ENCODE data around the gene HS3ST3B1.

The HS3ST3B1 gene

DNA sequence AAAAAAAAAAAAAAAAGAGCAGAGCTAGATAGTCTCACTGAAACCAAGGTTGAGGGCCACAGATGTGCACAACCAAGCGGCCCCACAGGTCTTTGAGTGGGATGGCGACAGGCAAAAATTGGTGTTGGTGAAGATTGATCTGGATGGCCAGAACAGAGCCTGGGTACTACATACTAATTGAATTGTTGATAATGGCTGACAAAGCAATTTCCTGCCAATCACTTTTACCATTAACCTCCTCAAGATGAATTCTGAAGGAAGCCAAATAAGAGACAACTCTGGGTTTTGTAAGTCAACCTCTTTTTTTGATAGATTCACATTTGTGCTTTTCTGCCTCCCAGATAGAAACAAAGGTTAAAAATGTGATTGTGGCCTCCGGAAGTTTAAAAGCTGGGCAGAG is 19.4 kb upstream of the HS3ST3B1 start (continued):
- TF ChIP-seq ZNF530 (tag by site-specific recombination; IDR thresholded peaks at IDR 0.05; ENCODE audit: low read depth) (no peak), ZNF510 (tag by site-specific recombination; IDR thresholded peaks at IDR 0.05; ENCODE audit: insufficient replicate concordance) (no peak), ZNF239 (tag by site-specific recombination; IDR thresholded peaks at IDR 0.05) (no peak), ZNF830 (tag by site-specific recombination; IDR thresholded peaks at IDR 0.05; ENCODE audit: low read depth) (no peak), ZNF560 (tag by site-specific recombination; IDR thresholded peaks at IDR 0.05; ENCODE audit: borderline replicate concordance) (no peak)

DNA sequence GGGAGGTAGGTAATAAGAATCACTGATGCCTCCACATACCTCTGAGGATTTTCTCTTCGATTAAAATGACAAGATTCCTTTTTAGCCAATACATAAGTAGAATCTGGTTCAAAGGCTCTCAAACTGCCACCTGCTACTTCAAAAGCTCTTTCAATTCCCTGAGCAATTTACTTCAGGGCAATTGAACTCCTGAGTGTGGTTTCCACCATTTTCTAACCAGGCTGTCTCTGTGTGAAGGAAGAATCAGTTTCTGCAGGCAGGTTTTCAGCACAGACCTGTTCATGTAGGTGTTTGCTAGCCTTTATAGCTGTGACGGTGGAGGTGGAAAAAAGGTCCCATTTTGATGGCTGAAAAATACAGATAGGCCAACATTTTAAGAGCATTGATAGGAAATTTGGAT is 18.2 kb upstream of the HS3ST3B1 start:
- TF ChIP-seq ZNF580 (tag by site-specific recombination; IDR thresholded peaks at IDR 0.05) (no peak), SP3 (tag by site-specific recombination; IDR thresholded peaks at IDR 0.05) (no peak), ZNF747 (tag by site-specific recombination; IDR thresholded peaks at IDR 0.05) (no peak), ZNF16 (tag by site-specific recombination; IDR thresholded peaks at IDR 0.05; ENCODE audit: low read depth) (no peak), KLF10 (tag by site-specific recombination; IDR thresholded peaks at IDR 0.05) (no peak), ZNF518A (tag by site-specific recombination; conservative IDR thresholded peaks at IDR 0.05; ENCODE audit: low read depth) (no peak), ZSCAN30 (tag by site-specific recombination; IDR thresholded peaks at IDR 0.05) (no peak), ZNF274 (IDR thresholded peaks at IDR 0.05; ENCODE audit: low read length) (no peak), ZNF274 (tag by site-specific recombination; IDR thresholded peaks at IDR 0.05; ENCODE audit: borderline replicate concordance) (no peak)
- TF ChIP-seq, protein P1, sequence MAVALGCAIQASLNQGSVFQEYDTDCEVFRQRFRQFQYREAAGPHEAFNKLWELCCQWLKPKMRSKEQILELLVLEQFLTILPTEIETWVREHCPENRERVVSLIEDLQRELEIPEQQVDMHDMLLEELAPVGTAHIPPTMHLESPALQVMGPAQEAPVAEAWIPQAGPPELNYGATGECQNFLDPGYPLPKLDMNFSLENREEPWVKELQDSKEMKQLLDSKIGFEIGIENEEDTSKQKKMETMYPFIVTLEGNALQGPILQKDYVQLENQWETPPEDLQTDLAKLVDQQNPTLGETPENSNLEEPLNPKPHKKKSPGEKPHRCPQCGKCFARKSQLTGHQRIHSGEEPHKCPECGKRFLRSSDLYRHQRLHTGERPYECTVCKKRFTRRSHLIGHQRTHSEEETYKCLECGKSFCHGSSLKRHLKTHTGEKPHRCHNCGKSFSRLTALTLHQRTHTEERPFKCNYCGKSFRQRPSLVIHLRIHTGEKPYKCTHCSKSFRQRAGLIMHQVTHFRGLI (tag by site-specific recombination; IDR thresholded peaks at IDR 0.05), result no peak
- ChIA-PET POLR2A (no interaction called here), CTCF (interaction anchor here (0.7 kb wide), 1 partner anchor 11 kb away, joined by 3 read pairs; no protein-coding TSS in a partner anchor)
- Histone ChIP-seq H3K36me3 (ENCODE audit: control insufficient read depth in 2 of 2, insufficient read depth in 1 of 2, low read length in 2 of 2) (no peaks in the 10 kb centered on the region), H3K4me3 (ENCODE audit: low read depth, low read length) (no peak overlapping the region), H3K4me1 (ENCODE audit: control insufficient read depth, insufficient read depth, low read length) (no peaks in the 10 kb centered on the region), H3K27ac (ENCODE audit: extremely low read depth, low read depth, low read length) (no peak overlapping the region), H3K9me3 (ENCODE audit: control insufficient read depth, insufficient read depth, low read depth, low read length) (no peaks in the 10 kb centered on the region)

GRCh38 chr17:14289162-14289561 is 11.7 kb upstream of the HS3ST3B1 start:
- no peaks in the 10 kb centered on the region for H3K36me3 ChIP-seq (ENCODE audit: control insufficient read depth in 2 of 2, insufficient read depth in 1 of 2, low read length in 2 of 2)
- POLR2A ChIA-PET, result no interaction called here

More at GRCh38 chr17:14289162-14289561, 11.7 kb upstream of the HS3ST3B1 start:
- CTCF ChIA-PET, result no interaction called here
- H3K4me1 ChIP-seq (ENCODE audit: control insufficient read depth, insufficient read depth, low read length), result no peaks in the 10 kb centered on the region
- no peaks in the 10 kb centered on the region for H3K9me3 ChIP-seq (ENCODE audit: control insufficient read depth, insufficient read depth, low read depth, low read length)
- H3K4me3 ChIP-seq (ENCODE audit: low read depth, low read length), result no peak overlapping the region
- no peak for TF ChIP-seq ZNF223 (tag by site-specific recombination; IDR thresholded peaks at IDR 0.05)
- no peak for TF ChIP-seq ZNF132 (tag by site-specific recombination; IDR thresholded peaks at IDR 0.05; ENCODE audit: borderline replicate concordance)
- TF ChIP-seq ZNF157 (tag by site-specific recombination; IDR thresholded peaks at IDR 0.05), result no peak
- TF ChIP-seq, protein P1 (tag by site-specific recombination; IDR thresholded peaks at IDR 0.05), result peak; percentile 73
- TF ChIP-seq, protein P2, sequence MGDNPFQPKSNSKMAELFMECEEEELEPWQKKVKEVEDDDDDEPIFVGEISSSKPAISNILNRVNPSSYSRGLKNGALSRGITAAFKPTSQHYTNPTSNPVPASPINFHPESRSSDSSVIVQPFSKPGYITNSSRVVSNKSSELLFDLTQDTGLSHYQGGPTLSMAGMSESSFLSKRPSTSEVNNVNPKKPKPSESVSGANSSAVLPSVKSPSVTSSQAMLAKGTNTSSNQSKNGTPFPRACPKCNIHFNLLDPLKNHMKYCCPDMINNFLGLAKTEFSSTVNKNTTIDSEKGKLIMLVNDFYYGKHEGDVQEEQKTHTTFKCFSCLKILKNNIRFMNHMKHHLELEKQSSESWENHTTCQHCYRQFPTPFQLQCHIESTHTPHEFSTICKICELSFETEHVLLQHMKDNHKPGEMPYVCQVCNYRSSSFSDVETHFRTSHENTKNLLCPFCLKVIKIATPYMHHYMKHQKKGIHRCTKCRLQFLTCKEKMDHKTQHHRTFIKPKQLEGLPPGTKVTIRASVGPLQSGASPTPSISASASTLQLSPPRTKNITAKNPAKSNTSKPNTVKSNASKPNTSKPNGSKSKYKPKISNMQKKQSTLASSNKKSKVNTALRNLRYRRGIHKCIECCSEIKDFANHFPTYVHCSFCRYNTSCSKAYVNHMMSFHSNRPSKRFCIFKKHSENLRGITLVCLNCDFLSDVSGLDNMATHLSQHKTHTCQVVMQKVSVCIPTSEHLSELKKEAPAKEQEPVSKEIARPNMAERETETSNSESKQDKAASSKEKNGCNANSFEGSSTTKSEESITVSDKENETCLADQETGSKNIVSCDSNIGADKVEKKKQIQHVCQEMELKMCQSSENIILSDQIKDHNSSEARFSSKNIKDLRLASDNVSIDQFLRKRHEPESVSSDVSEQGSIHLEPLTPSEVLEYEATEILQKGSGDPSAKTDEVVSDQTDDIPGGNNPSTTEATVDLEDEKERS (tag by site-specific recombination; IDR thresholded peaks at IDR 0.05), result no peak
- TF ChIP-seq ZNF791 (tag by site-specific recombination; IDR thresholded peaks at IDR 0.05), result no peak
- TF ChIP-seq ZNF626 (tag by site-specific recombination; IDR thresholded peaks at IDR 0.05), result no peak
- no peak for TF ChIP-seq ZNF274 (IDR thresholded peaks at IDR 0.05; ENCODE audit: low read length)
- no peak for TF ChIP-seq ZNF274 (tag by site-specific recombination; IDR thresholded peaks at IDR 0.05; ENCODE audit: borderline replicate concordance)
- TF ChIP-seq FEZF1 (tag by site-specific recombination; IDR thresholded peaks at IDR 0.05), result no peak
- H3K27ac ChIP-seq (ENCODE audit: extremely low read depth, low read depth, low read length), result no peak overlapping the region
